GM21529 (cell line): ENCODE measurements around the gene RUFY1.

Experiments
- ATAC-seq: cut with Tn5 transposase; IDR thresholded peaks from one replicate; pipeline ENCODE4 v1.9.1; 2021; ENCODE audit not compliant: unreplicated experiment

The RUFY1 gene

DNA sequence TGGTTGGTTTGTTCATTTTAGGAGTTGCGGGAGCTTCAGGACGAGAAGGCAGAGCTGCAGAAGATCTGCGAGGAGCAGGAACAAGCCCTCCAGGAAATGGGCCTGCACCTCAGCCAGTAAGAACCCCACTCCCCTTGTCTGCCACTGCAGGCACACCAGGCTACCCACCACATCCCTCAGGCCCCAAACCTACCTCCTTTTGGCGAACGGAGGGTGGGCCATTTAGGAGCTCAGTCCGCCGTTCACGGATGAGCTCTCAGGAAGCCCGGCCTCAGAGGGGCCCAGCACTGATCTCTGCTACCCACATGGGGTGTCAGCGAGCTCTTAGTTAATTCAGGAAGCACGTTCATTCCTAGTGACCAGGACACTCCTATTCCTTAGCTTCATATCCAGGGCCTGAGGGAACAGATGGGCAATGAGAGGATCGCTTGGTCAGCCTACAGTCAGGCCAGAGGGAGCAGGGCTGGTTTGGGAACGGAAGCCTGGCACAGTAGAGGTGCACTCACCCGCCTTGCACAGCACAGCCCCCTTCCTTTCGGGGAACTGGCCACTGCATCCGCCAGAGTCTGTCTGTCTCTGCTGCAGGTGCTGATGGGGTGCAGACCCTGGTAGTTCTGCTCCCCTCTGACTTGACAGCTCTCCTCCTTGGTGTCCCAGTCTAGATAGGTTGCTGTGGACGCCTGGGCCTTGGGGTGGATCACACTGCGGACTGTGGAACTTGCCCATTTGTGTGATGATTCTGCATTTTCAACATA, 51.7 kb downstream of the RUFY1 start:
- ATAC-seq = no peak

DNA sequence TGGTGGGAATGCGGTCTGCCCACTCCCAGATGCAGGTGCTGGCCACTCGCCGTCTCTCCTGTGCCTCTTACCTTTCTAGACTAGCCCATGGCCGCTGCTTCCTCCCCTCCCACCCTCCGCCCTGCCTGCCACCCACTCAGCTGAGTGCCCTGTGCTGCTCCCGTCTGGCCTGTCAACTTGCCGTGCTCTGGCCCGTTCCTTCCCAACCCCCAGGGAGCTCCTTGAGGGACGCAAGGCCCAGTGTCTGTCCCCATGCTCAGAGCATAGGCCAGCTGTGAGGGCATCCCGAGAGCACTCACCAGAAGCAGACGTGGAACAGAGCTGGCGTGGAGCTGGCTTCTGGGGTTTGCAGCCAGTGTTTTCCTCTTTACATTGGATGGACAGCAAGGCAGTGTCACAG, 53.0 kb downstream of the RUFY1 start:
- no peak for ATAC-seq

GRCh38 chr5:179605026-179605833, 54.9 kb downstream of the RUFY1 start:
- no peak for ATAC-seq

GRCh38 chr5:179606071-179606909, 55.9 kb downstream of the RUFY1 start:
- no peak for ATAC-seq

- no peak for ATAC-seq
These were observed 56.5 kb downstream of the RUFY1 start for GRCh38 chr5:179606910-179607159.

GRCh38 chr5:179607160-179607931, 57.0 kb downstream of the RUFY1 start:
- ATAC-seq = no peak

GRCh38 chr5:179608131-179608581, 57.8 kb downstream of the RUFY1 start:
- ATAC-seq = no peak

GRCh38 chr5:179609834-179610108, 59.4 kb downstream of the RUFY1 start:
- ATAC-seq = no peak

DNA sequence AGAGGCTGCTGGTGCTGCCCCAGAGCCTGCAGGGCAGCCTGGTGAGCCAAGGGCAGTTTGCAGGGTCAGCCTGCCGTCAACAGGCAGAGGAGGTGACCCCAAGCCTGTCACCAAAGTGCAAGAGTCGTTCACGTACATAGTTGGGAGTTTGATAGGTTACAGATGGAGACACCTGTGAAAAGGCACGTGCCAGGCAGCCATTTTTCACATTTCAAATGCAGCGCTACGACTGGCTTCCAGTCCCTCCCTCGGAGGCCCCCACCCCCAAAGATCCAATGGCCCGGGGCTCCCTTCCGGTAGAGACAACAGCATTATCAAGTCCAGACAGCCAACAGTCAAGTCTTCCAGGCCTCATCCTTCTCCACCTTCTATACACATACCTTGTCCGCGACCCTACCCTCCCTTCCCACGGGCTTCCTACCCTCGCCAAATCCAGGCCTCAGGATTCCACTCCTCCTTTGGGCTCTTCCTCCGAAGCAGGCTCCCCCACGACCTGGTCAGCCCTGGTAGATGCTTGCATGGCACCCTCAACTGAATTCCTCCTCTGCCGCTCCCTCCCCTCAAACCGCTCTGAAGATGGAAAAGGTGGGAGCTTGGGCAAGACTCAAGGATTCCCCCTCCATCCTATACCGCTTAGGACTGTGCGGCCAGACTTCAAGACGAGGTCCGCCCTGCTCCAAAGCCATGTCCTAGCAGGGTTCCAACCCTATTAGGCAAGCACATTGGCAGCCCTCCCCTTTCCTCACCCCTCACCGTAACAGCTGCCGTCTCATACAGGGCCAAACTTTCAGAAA, 60.0 kb downstream of the RUFY1 start:
- no peak for ATAC-seq

GRCh38 chr5:179610903-179611265, 60.5 kb downstream of the RUFY1 start:
- no peak for ATAC-seq

DNA sequence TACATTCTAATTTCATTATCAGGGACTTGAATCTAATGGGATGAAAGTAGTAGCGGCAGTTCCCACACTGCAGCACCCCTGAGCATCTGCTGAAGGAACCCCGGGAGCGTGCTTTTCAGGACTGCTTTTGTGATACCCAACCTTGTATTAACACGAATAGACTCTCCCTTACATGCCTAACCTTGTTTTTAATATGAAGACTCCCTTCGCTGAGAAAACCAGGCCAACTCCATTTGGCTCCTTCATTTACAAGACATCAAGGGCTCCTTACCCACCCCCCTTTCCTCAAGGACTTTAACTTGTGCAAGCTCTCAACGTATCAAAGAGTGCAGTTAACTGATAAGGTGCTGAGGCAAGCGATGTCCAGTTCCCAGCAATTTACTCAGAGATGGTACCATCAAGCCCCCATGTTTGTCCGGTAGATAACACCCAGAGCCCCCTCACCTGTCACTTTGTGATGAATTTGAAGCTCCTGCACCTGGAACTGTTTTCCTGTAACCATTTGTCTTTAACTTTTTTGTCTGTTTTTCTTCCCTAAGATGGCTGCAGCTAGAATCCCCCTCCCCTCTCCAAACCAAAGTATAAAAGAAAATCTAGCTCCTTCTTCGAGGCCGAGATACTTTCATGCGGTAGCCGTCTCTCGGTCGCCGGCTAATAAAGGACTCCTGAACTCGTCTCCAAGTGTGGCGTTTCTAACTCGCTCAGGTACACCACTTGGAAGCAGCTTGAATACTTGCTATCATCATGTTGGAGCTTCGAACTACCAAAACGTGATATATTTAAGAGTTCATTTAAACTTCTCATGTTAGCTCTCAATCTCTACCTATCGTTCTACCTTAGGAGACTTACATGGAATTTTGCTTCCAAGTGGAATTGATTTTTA, 62.5 kb downstream of the RUFY1 start:
- no peak for ATAC-seq

GRCh38 chr5:179613460-179614071, 63.2 kb downstream of the RUFY1 start:
- no peak for ATAC-seq

DNA sequence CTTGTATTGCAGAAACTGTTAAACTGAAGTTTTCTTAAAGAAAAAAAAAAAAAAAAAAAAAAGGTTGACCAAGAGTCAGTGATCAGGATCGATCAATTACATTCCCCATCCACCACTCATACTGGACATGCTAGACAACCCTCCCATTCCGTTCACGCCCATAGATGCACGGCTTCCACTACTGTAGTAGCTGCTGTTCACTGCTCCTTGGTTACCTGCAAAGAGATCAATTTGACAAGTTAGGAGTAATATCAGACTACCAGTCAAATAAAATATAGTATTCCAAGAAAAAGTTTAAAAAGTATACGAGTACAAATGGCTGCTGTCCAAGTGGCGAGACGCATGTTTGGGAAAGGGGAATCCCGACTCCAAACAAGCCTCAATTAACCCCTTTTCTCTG, 64.4 kb downstream of the RUFY1 start:
- no peak for ATAC-seq

- ATAC-seq = no peak
These were observed 64.8 kb downstream of the RUFY1 start for GRCh38 chr5:179615203-179615602.

DNA sequence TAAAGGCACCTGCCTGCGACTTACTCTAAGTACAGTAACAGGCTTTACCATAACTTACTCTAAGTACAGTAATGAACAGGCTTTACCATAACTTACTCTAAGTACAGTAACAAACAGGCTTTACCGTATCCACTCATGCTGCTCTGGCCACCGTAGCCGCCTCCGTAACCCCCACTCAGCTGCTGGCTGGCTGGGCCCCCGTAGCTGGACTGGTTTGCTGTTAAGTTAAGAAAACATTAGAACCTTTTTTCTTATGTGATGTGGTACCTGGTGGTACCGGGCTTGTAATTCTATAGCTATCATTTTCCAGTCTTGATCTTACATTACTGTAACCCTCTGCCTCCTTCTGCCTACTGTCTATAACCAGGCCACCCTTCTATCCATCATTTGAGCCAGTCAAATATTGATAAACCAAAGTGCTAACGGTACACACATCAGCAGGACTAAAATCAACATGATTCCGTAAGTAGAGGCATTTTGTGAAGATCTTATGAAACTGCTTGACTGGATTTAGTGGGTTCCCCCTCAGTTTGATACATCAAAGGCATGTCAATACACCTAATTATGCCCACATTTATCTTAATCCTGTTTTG, 65.7 kb downstream of the RUFY1 start:
- ATAC-seq = no peak

GRCh38 chr5:179617930-179618329, 67.6 kb downstream of the RUFY1 start:
- no peak for ATAC-seq

DNA sequence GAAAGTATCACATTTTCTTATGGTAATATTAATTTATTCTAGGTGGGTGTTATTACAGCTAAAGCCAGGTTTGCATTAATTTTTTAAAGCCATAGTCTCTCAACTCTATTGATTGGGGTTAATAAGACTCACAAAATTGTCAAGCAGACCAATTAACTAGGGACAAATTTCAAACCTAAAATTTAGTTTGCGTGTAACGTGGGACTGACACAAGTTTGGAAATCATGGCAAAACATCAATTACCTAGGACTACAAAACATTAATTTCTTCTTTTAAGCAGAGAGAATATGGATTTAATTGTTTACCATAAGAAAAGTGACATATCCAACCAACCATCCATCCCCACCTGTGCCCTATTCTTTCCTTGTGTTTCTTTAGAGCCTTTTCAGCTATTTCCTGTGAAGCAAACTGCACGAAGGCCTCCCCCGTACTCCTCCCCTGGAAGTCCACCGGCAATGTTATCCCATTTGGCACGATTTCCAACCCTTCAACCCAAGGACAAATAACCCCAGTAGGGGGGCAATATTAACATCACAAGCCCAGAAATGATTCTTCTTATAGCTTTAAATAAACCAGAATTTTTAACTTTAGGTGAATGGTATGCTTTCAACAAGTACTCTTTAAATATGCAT, 68.7 kb downstream of the RUFY1 start:
- ATAC-seq = no peak

DNA sequence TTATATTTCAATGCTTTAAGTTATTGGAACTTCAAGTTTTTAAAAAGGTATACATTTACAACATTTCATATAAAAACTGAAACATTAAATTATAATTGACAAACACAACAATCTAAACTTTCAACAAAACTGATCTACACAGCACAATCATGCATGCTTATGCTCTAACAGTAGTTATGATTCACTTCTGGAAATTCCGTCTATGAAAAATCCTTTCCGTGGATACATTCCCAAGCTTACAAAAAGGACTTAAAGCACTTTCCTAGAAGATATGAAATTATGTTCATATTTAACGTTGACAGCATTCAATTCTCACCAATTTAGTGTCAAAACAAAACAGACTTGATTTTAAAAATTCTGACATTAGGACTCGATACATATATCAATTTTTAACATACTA, 69.4 kb downstream of the RUFY1 start:
- ATAC-seq = no peak
